HG02759 (cell line): Measurements from ENCODE around the gene CNTFR.

Experiments
- ATAC-seq: cut with Tn5 transposase; IDR thresholded peaks from one replicate; pipeline ENCODE4 v1.9.1; 2021; ENCODE audit warnings: mild to moderate bottlenecking, moderate library complexity; ENCODE audit not compliant: unreplicated experiment

CNTFR gene

GRCh38 chr9:34556949-34557348 is 32.6 kb downstream of the CNTFR start:
- no peak for ATAC-seq

DNA sequence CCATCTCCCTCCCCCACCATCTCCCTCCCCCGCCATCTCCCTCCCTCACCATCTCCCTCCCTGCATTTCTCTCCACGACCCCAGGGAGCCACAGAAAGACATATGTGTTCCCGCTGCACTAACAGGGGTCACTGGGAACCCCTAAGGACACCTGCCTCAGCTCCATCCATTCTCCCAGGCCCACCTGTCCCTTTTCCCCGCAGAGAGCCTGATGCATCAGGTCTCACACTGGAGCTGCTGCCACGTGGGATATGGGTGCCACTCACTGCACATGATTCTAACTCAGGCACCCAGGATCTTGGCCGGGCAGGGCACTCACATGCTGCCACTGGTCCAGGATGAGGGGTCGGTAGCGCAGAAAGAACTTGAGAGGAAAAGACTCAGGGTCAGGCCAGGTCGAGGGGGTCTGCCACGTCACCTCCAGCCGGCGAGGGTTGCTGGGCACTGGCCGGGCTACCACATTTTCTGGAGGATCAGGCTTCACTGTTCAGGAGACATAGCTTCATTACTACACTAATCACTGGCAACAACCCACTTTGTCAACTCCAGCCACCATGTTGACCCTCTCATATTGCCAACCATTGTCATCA is 33.5 kb downstream of the CNTFR start:
- no peak for ATAC-seq

DNA sequence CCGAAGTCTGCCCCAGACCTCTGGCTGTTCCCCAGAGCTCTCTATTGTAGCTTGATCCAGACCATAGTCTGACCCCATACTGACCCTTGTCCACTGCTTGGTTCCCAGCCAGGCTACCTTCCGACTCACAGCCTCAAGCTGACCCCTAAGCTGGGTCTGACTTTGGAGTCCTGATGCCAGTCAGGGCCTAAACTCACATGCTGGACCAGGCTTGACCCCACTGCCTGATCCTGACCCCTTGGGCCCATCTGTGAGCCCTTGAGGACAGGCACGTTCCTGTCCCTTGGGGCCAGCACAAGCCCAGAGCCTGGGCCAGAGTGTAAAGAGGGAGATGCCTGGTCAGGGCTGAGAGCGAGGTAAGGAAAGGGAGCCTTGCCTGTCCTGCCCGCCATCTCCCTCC is 34.0 kb downstream of the CNTFR start:
- ATAC-seq, result no peak

- ATAC-seq, result no peak
These were observed 34.5 kb downstream of the CNTFR start for GRCh38 chr9:34555002-34555348.

DNA sequence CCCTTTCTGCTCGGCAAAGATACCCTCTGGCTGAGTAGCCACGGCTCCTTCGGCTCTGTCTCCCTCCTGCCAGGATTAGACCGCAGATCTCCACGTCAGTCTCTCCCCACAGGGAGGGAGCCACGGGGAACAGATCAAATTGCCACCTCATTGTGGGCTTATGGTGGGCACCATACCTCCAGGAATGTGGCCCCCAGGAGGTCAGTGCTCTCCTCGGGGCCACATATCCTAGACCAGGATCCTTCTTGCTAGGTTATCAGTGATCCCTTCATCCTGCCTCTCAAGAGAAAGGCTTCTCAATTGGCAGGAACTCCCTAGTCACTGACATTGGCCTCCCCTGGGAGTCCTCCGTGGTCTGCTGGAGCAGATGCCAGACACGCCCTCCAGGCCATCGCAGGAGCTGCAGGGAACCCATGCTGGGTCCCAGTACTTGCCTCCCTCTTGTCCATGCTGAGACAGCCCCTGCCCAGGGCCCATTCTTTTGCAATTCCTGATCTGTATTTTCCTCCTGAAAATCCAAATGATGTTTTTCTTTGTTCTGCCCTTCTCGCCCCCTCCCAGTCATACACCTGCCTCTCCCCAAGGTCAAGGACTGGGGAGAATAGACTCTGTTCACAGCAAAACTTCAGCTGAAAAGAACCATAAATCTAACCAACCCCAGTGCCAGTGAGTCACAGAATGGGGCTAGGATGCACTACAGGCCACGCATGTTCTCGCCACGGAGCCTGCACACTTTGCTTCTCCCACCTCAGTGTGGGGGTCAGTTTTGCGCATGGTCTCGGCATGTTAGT is 35.1 kb downstream of the CNTFR start:
- ATAC-seq, result no peak

- ATAC-seq, result no peak
These were observed 36.0 kb downstream of the CNTFR start for GRCh38 chr9:34553511-34554021.

DNA sequence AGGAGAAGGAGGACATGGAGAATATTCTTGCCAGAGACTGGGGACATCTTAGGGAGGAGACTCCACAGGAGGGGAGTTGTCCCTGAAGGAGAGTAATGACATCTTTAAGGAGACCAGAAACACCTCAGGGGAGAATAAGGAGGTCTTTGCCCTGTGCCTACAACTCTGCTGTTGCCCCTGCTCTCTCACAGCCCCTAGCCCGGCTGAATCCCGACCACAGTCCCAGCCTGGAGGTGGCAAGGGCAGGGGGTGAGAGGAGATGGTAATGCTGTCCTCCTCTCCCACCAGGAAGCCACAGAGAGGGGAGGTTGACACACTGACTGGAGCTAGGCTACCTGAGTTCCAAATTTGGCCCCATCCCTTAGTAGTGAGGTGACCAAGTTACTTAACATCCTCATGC is 36.5 kb downstream of the CNTFR start:
- no peak for ATAC-seq

- ATAC-seq, result no peak
These were observed 36.9 kb downstream of the CNTFR start for GRCh38 chr9:34552606-34552981.

GRCh38 chr9:34551751-34552605 is 37.5 kb downstream of the CNTFR start:
- no peak for ATAC-seq

DNA sequence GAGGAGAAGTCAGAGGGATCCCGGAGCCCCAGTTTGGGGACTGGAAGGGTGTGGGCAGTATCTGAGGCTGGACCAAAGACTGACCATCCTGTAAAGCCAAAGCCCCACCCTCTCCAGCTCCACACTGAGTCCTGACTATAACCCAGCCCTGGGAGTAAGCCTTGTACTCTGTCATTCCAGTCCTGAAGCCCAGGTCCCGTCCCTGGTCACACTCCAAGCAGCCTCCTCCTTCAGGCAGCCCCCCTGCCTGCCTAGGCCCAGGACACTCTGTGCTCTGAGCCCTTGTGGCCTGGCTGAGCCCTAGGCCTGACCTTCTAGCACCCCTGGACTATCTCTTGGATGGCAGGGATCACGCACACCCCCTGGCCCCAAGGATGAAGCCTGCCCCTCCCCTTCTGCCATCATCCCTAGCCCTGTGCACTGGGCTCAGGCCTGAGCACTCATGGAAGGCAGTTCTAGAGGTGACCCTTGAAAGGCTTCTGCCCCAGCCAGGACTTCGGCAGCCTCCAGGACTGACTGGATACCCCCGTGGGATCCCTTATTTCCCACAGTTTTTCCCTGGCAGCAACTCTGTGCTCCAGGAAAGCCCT is 38.7 kb downstream of the CNTFR start:
- no peak for ATAC-seq

DNA sequence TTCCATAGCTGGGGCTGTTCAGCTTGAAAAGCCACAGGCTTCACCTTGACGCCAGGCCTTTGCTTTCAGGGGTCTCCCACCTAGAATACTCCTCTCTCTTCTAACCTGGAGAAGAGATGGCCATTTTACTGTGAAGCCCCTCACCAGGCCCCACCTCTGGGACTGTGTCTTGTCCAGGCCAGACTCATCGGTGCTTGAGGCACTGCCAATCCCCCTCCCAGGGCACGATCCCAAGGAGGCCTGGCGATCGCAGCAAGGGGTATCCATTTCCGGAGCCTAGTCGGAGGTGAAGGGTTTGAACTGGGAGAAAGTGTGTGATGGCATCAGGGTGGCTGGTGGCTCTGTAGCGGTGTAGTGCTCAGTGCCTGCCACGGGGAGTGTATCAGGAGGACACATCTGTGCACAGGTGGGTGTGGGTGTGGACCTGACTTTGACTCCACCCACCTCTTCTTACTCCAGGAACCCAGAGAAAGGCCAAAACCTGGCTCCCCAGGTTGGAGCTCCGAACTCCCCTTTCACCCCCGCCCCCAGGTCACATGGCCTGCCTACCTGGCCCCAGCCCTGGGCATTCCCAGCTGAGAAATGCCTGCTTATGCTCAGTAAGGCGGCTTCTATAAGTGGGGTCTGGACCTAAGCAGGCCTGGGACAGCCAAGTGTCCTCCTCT is 39.4 kb downstream of the CNTFR start:
- no peak for ATAC-seq

GRCh38 chr9:34549407-34549732 is 40.2 kb downstream of the CNTFR start:
- ATAC-seq, result no peak

DNA sequence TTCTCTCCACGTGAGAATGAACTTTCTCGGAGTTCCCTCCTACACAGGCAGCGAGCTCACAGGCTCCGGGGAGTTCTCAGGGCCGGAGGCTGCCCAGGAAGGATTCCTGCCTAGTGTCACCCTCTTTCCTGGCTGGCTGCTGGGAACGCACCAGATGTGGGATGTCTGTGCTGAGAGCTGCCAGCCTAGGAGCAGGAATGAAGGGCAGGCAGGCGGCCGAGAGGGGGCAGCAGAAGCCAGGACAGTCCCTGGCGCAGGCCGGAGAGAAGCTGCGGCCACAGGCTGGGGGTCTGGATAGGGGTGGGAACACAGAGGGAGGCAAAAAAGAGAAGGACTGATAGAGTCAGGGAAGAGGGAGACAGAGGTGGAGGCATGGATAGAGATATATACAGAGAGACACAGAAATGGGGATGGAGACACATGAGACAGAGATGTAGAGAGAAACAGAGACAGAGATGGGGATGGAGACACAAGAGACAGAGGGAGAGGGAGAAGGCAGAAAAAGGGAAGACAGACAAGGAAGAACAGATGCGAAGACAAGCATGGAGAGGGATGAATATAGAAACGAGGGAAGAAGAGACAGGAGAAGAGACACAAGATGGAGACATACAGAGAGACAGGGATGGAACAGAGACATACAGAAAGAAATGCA is 41.4 kb downstream of the CNTFR start:
- ATAC-seq, result peak; percentile 42

GRCh38 chr9:34546834-34547827 is 42.4 kb downstream of the CNTFR start:
- ATAC-seq, result no peak

DNA sequence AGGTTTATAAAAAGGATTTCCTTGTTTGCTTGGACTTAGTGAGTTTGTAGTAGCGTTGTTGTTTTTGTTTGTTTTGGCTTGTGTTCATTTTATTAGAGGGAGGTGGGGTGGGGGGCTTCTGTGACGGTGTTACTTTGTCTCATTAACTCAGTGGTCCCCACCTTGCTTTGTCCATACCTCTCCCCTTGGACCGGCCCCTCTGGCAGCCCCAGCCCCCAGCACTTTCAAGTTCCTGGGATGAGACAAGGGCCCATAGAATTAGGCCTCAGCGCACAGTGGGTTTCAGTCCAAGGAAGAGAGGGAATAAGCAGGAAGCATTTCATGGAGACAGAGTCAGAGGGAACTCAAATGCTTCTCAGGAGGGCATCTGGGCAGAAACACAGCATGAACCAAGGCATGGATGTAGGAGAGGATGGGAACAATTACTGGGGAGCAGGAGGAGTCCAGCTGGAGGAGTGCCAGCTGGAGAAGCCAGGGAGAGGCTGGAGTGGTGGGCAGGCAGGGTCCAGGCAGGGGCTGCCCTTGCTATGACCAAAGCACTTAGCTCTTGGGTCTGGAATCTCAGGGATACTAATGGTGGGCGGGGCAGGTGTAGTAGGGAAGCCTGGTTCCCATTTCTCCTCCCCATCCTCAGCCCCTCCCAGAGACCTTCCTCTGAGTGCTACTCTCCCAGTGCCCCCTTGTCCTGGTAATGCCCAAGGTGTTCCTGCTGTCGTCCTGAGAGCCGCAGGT is 43.3 kb downstream of the CNTFR start:
- ATAC-seq, result no peak

GRCh38 chr9:34545497-34545896 is 44.0 kb downstream of the CNTFR start:
- no peak for ATAC-seq

- no peak for ATAC-seq
These were observed 45.5 kb downstream of the CNTFR start for GRCh38 chr9:34544035-34544434.

- no peak for ATAC-seq
These were observed 48.0 kb downstream of the CNTFR start for GRCh38 chr9:34541540-34541939.

DNA sequence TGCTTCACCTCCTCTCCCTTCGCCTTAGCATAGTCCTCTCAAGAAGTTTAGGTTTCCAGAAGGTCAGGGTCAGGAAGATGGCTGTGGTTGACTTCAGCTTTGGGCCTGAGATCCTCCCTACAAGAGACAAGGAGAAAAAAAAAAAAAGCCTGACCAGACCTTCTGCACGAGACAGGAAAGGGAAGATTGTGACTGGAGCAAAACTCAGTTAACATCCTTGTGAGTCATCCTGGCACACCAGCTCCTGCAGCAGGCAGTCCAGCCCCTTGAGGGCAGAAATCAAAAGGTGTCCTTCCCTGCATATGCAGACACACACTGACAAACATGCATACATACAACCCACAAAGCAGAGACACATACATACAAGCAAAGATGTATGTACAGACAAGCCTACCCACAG is 48.7 kb downstream of the CNTFR start:
- ATAC-seq, result no peak
